GM19372 (cell line): ENCODE results near the gene QSOX1.
"Not testable (repeated sequence)": the region's sequence is repeated elsewhere in the genome, so short reads cannot be mapped to it uniquely, and the experiment has no call there.

Experiments used
- ATAC-seq: cut with Tn5 transposase; IDR thresholded peaks from one replicate; pipeline ENCODE4 v1.9.1; 2021; ENCODE audit warnings: mild to moderate bottlenecking, low read depth, moderate library complexity; ENCODE audit not compliant: unreplicated experiment

QSOX1 gene

GRCh38 chr1:180186831-180187230 lies 32.2 kb downstream of the QSOX1 start:
- no peak for ATAC-seq

DNA sequence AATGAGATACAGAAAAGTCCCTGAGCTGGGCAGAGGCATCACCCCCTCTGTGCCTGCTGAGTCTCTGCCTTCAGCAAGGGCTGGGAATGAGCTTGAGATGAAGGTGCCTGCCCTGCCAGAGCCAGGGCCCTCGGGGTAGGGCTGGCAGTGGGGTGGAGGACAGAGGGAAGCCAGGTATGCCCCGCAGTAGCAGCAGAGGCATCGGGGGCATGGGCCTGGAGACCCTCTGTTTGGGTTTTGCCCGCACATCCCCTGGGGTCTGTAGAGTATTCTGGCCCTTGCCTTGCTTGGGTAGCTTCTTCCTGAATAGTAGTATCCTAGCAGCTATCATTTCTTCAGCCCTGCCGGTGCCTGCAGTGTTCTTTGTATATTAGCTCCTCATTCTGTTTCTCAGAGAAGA lies 33.0 kb downstream of the QSOX1 start:
- ATAC-seq, result no peak

DNA sequence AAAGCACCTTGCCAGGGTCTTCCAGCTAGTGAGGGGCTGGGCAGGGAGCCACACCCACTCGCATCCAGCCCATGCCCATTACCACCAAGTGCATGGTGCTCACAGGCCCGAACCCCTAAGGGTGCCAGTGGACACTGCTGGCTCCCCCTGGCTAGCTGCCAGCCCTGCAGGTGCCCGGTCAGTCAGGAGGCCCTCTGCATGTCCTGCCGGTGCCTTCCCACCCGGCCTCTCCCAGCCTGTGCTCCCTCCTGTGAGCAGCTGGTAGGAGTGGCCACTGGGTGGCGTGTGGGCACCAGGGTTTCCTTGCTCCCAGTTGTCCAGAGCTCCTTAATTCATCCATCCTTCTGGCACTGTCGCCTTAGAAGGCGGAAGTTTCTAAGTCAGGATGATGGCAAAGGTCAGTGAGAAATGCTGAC lies 33.4 kb downstream of the QSOX1 start:
- no peak for ATAC-seq

DNA sequence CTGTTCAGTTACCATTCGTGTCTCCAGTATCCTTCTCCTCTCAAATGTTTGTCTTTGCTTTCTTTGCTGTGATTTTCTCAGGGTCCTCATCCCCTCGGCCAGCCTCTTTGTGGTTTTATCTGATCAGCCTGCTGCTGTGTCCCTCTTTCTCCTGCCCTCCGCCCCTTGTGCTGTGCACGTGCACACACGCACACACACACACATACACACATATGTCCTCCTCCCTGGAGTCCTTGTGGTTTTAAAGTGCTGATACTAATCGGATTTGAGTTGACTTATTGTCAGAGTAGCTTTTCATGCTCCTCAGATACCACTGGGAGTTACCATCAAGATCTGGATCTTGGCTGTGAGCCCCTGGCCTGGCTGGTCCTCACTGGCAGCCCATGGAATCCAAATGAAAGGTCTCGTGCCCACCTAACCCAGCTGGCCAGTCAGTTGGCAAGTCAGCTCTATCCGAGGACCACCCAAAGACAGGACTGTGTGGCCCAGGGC lies 34.1 kb downstream of the QSOX1 start:
- no peak for ATAC-seq

GRCh38 chr1:180190091-180190490 lies 35.4 kb downstream of the QSOX1 start:
- no peak for ATAC-seq

- no peak for ATAC-seq
These were observed 37.5 kb downstream of the QSOX1 start for GRCh38 chr1:180192172-180192571.

- ATAC-seq, result no peak
These were observed 38.7 kb downstream of the QSOX1 start for GRCh38 chr1:180193141-180194047.

DNA sequence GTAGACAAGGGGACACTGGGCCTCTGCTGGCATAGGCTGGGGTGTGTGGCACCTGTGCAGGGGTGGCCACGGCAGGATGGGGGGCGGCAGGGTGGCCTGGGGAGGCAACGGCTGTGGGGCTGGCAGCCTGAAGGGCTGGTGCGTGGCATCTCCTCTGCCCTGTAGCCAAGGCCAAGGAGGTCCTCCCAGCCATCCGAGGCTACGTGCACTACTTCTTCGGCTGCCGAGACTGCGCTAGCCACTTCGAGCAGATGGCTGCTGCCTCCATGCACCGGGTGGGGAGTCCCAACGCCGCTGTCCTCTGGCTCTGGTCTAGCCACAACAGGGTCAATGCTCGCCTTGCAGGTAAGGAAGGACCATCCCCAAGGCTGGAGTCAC lies 39.4 kb downstream of the QSOX1 start:
- ATAC-seq, result no peak

GRCh38 chr1:180194546-180195207 lies 40.0 kb downstream of the QSOX1 start:
- ATAC-seq, result no peak

GRCh38 chr1:180195401-180195800 lies 40.7 kb downstream of the QSOX1 start:
- ATAC-seq, result no peak

DNA sequence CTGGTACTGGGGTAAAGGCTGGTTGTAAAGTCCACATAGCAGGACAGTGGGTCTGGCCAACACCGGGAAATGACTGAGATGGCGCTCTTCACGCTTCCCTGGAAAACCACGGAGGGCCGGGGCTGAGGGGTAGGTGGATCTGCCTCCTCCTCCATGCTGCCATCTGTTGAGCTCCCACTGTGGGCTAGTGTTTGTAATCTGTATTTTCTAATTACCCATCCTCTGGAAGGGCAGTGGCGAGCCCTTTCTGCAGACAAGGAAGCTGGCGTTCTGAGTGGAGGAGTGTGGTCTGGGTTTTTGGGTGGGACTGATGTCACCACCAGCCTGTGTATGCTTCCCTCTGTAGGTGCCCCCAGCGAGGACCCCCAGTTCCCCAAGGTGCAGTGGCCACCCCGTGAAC lies 41.2 kb downstream of the QSOX1 start:
- no peak for ATAC-seq

DNA sequence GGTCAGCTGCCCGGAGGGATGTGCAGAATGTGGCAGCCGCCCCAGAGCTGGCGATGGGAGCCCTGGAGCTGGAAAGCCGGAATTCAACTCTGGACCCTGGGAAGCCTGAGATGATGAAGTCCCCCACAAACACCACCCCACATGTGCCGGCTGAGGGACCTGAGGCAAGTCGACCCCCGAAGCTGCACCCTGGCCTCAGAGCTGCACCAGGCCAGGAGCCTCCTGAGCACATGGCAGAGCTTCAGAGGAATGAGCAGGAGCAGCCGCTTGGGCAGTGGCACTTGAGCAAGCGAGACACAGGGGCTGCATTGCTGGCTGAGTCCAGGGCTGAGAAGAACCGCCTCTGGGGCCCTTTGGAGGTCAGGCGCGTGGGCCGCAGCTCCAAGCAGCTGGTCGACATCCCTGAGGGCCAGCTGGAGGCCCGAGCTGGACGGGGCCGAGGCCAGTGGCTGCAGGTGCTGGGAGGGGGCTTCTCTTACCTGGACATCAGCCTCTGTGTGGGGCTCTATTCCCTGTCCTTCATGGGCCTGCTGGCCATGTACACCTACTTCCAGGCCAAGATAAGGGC lies 41.9 kb downstream of the QSOX1 start:
- ATAC-seq, result no peak

- no peak for ATAC-seq
These were observed 42.6 kb downstream of the QSOX1 start for GRCh38 chr1:180197231-180197630.

- ATAC-seq, result no peak
These were observed 43.5 kb downstream of the QSOX1 start for GRCh38 chr1:180198196-180198595.

DNA sequence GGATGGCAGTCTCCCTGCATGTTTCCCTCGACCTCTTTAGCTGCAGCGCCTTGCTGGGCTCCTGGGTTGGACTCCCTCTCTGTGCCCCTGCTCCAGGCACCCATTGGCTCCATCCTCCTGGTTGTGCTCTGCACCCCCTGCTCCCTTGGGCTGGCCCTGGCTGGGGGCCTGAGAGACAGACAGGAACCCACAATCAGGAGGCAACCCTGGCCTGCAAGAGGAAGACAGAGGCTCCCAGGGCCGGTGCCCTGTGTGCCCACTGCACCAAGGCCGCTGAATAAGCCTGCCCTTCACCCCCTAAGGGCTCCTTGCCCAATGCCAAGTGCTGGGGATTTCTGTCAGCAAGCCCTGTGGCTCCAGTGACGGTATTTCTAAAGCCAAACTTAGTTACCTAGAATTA lies 43.9 kb downstream of the QSOX1 start:
- ATAC-seq, result no peak

DNA sequence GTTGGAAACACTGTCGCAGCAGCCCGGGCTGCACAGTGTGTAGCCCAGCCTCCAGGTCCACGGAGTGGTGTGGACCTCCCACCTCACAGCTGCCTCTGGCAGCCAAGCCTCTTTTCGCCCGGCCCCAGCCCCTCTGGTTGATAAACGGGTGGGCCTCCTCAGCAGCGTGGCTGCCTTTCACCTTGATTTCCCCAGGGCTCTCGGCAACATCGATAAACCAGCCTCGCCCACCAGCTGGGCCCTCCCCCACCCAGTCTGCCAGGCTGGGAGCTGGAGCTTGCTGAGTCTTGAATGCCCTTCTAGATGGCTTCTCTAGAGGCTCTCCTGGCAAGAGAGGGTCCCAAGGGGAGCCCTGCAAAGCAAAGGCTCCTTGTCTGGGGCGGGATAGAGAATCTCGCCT lies 44.3 kb downstream of the QSOX1 start:
- no peak for ATAC-seq

DNA sequence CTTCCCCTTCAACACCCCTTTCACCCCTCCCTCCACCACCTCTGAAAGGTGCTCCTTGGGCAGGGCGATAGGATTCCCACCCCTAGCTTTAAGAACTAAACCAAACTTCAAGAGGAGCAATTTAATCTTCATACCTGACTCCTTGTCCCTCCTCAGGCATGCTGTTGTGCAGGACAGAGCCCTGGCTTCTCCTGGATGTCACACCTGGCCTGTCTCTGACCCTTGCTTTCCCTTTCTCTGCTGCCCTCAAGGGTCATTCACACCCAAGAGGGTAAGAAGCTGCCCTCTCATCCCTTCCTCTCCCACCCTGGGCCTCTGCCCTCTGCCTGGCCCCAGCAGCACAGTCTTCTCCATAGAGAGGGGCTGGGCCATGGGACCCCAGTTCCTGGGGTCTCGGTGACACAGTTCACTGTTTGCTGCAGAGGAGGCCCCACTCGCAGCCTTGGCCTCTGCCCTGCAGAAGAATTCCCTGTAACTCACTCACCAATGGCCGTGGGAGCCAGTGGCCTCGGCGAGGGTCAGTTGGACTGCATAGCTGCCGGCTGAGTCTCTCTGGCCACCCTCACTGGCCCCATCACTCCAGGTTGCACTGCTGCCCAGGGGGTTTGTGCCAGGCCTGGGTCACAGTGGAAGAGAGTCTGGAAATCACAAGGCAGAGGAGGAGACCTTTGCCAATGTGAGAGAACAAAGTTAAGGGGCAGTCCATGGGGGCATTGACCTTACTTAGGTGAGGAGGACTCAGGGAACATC lies 47.0 kb downstream of the QSOX1 start:
- ATAC-seq, result no peak

- not testable (repeated sequence) for ATAC-seq
These were observed 47.9 kb downstream of the QSOX1 start for GRCh38 chr1:180202588-180202987.

DNA sequence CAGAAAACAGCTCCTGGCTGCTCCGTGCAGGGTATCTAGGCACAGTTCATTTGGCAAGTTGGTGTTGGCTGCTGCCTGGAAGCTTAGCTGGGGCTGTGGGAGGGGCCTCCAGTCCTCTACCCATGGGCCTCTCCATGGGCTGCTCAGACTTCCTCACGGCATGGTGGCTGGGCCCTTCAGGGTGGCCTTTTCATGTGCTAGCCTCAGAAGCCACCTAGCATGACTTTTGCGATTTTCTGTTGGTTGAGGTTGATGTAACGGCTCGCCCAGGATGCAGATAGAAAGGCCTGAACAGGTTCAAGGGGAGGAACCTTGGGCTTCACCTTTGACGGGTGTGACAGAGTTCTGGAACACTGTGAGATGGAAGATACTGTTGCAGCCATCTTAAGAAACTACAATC lies 49.6 kb downstream of the QSOX1 start:
- no peak for ATAC-seq

- no peak for ATAC-seq
These were observed 51.9 kb downstream of the QSOX1 start for GRCh38 chr1:180206581-180206980.

- ATAC-seq, result no peak
These were observed 53.6 kb downstream of the QSOX1 start for GRCh38 chr1:180208264-180208663.
